Measurements from ENCODE around the gene ZNF585A. TPM values are rescaled to one million over a fixed set of nuclear protein-coding genes. Genes with fewer than 3 reads are reported as not detected.
A peak's percentile ranks its signal among the peaks of the same experiment; 100 is the strongest.

Gene ZNF585A
- total RNA-seq = 10 to 100 TPM in 2 of 3 donors, 1 to 10 TPM in 1; 6.1 to 15.1 (median 15.1) TPM

DNA sequence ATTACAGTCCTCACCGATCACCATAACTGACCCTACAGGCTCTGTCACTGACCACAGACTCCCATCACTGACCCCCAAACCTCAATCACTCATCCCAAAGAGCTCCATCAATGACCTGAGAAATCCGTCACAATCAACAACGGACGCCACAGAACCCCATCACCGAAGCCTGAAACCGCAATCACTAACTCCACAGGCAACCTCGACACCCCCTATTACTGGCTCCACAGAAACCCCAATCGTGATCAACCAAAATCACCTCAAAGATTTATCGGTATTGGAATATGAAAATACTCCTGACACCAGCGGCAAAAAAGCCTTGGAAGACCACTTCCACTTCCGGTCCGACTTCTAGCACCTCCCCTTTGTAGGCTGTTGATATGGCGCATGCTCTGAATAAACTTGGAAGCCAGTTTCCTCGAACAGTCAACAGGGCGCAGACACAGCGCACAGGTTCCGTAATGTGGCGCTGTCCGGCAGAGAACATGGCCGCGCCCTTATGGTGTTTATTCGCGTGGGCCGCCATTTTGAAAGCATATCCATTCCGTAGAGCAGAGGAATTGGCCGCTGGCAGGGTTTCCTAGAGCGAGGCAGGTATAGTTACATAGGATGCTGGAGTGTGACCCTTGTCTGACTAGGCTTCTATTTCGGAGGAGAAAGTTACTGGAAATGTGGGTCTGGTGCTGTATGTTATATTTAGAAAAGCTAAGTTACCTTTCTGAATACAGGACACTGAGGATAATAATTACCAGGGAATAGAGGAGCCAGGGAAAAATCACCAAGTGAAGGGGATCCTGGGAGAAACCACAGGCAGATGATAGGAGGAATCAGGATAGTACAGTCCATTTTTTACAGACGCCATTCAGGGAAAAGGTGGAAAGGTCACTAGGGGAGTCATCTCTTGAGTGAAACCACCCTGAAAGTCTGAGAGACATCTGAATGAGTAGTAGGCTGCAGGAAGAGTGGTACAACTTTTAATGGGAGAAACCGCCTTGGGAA lies at the start of gene ZNF585A:
Gene ZNF585A, minus strand, starts transcription at position 328 of the 999 bp plus-strand sequence. CDS start 2,785 bp downstream, outside the sequence.
- Histone ChIP-seq H3K4me1 (no peaks in the 10 kb centered on the region), H3K9me3 (peaks cover 15 to 32% of the 10 kb centered on the region in 2 donors), H3K27me3 (no peaks in the 10 kb centered on the region), H3K27ac (peak within 1 kb of the TSS; percentile 78 to 87), H3K4me3 (peak within 1 kb of the TSS; percentile 59 to 79 (median 68)), H3K36me3 (peaks cover 7% of the 10 kb centered on the region)
- DNase-seq (ENCODE audit: low spot score in 2 of 2) = peak; percentile 89 to 93
- TF ChIP-seq POLR2AphosphoS5 (IDR thresholded peaks at IDR 0.05) (peak in 2 of 3 donors; percentile 63 to 74), POLR2A (IDR thresholded peaks at IDR 0.05) (peak; percentile 29), CTCF (IDR thresholded peaks at IDR 0.05) (peak in 1 of 3 donors; percentile 23)
- intact Hi-C loops (cut with DNase I; ENCODE audit: low total_unique reads) = no loop called here

DNA sequence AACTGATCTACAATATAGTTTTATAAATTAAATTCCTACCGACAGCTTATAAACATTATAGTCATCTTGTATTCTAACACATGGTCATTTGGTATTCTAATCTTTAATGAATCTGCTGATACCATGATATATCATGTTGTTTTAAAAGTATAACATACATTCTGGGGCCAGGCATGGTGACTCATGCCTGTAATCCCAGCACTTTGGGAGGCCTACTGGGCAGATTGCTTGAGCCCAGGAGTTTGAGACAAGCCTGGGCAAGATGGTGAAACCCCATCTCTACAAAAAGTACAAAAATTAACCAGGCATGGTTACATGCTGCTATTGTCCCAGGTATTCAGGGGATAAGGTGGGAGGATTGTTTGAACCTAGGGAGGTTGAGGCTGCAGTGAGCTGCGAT lies 48.6 kb upstream of the ZNF585A start:
- H3K4me3 ChIP-seq = no peak overlapping the region
- no peak for TF ChIP-seq CTCF (IDR thresholded peaks at IDR 0.05)
- TF ChIP-seq POLR2AphosphoS5 (IDR thresholded peaks at IDR 0.05) = no peak
- TF ChIP-seq POLR2A (IDR thresholded peaks at IDR 0.05) = no peak
- H3K27me3 ChIP-seq = no peaks in the 10 kb centered on the region
- no peak for DNase-seq (ENCODE audit: low spot score in 2 of 2)
- H3K4me1 ChIP-seq = peaks cover 0 to 4% of the 10 kb centered on the region in 2 donors
- intact Hi-C loops (cut with DNase I; ENCODE audit: low total_unique reads) = no loop called here
- peaks cover 1% of the 10 kb centered on the region for H3K36me3 ChIP-seq
- H3K9me3 ChIP-seq = peaks cover 26 to 35% of the 10 kb centered on the region in 2 donors
- H3K27ac ChIP-seq = no peak overlapping the region

GRCh38 chr19:37220383-37220782 lies 47.9 kb upstream of the ZNF585A start:
- Histone ChIP-seq H3K4me3 (no peak overlapping the region), H3K27me3 (no peaks in the 10 kb centered on the region), H3K9me3 (peaks cover 20 to 28% of the 10 kb centered on the region in 2 donors), H3K27ac (no peak overlapping the region), H3K36me3 (no peaks in the 10 kb centered on the region), H3K4me1 (peaks cover 0 to 4% of the 10 kb centered on the region in 2 donors)
- TF ChIP-seq CTCF (IDR thresholded peaks at IDR 0.05) (no peak), POLR2AphosphoS5 (IDR thresholded peaks at IDR 0.05) (no peak), POLR2A (IDR thresholded peaks at IDR 0.05) (no peak)
- intact Hi-C loops (cut with DNase I; ENCODE audit: low total_unique reads) = no loop called here
- DNase-seq (ENCODE audit: low spot score in 2 of 2) = no peak

- H3K4me1 ChIP-seq = peaks cover 0 to 4% of the 10 kb centered on the region in 2 donors
- intact Hi-C loops (cut with DNase I; ENCODE audit: low total_unique reads) = no loop called here
- no peaks in the 10 kb centered on the region for H3K36me3 ChIP-seq
- H3K4me3 ChIP-seq = peak overlapping the region; percentile 66 to 96 (median 84)
- TF ChIP-seq CTCF (IDR thresholded peaks at IDR 0.05) (no peak), POLR2AphosphoS5 (IDR thresholded peaks at IDR 0.05) (no peak), POLR2A (IDR thresholded peaks at IDR 0.05) (no peak)
- no peaks in the 10 kb centered on the region for H3K27me3 ChIP-seq
- DNase-seq (ENCODE audit: low spot score in 2 of 2) = no peak
- H3K9me3 ChIP-seq = peaks cover 8 to 17% of the 10 kb centered on the region in 2 donors
- peak overlapping the region; percentile 85 to 93 for H3K27ac ChIP-seq
Observed at GRCh38 chr19:37218592-37218935, 46.1 kb upstream of the ZNF585A start.

Data from breast epithelium (tissue), 4 donors.